ENCODE data around the gene ODF4. TPM values are rescaled to one million over a fixed set of nuclear protein-coding genes. Genes with fewer than 3 reads are reported as not detected.

ODF4 gene
- total and polyA plus RNA-seq, 10 of the 15 experiments (the other 5 are each of a cell fraction or from before 2014, with no cell fraction given): not detected

GRCh38 chr17:8359769-8360168, 20.1 kb downstream of the ODF4 start:
- ChIA-PET POLR2A (interaction anchor here (0.5 kb wide), 1 partner anchor 1354 kb away, joined by 7 read pairs; no protein-coding TSS in a partner anchor), SMC1A (ENCODE audit: uncharacterized antibody, unreplicated experiment) (interaction anchor here (0.5 kb wide), 1 partner anchor 178 kb away, joined by 3 read pairs; no protein-coding TSS in a partner anchor), RAD21 (ENCODE audit: unreplicated experiment) (no interaction called here), CTCF (no interaction called here)
- no TSS peak for BruUV-seq (replicated peaks)
- Histone ChIP-seq H3K27me3 (replicated peaks in 1 of 2; ENCODE audit: control insufficient read depth in 2 of 2, insufficient read depth in 2 of 2, low read length in 1 of 2) (no peaks in the 10 kb centered on the region), H3K9me3 (replicated peaks; ENCODE audit: control insufficient read depth, insufficient read depth, low read length) (no peaks in the 10 kb centered on the region), H3K36me3 (ENCODE audit: control insufficient read depth in 2 of 2, insufficient read depth in 2 of 2, low read length in 1 of 2) (no peaks in the 10 kb centered on the region), H3K9ac (ENCODE audit: control insufficient read depth, insufficient read depth, low read length) (no peak overlapping the region), H3K4me1 (ENCODE audit: control insufficient read depth, insufficient read depth, low read length) (no peaks in the 10 kb centered on the region), H3K79me2 (ENCODE audit: control insufficient read depth, insufficient read depth, low read length) (no peaks in the 10 kb centered on the region), H3K27ac (ENCODE audit: control insufficient read depth, insufficient read depth) (no peak overlapping the region), H3K4me3 (no peak overlapping the region), H4K20me1 (ENCODE audit: control insufficient read depth, insufficient read depth) (no peaks in the 10 kb centered on the region), H2AFZ (ENCODE audit: control insufficient read depth, low read depth, low read length) (no peak overlapping the region), H3K4me2 (ENCODE audit: control insufficient read depth, insufficient read depth) (no peak overlapping the region)
- FAIRE-seq (no peak), ATAC-seq (no peak), DNase-seq (ENCODE audit: low read depth, low spot score) (no peak)
- intact Hi-C loops (cut with micrococcal nuclease; ENCODE audit: unreplicated experiment) (no loop called here), in situ Hi-C loops (cut with MboI) (no loop called here)
- TF ChIP-seq CHD1 (IDR thresholded peaks at IDR 0.05; ENCODE audit: low read depth, low read length) (no peak), ZNF687 (IDR thresholded peaks at IDR 0.05) (no peak), TCF12 (IDR thresholded peaks at IDR 0.05; ENCODE audit: low read depth, low read length) (no peak), HSF1 (IDR thresholded peaks at IDR 0.05; ENCODE audit: low read depth, low read length) (no peak), RB1 (IDR thresholded peaks at IDR 0.05; ENCODE audit: borderline replicate concordance) (no peak), E4F1 (IDR thresholded peaks at IDR 0.05; ENCODE audit: borderline replicate concordance, partially characterized antibody) (no peak), YBX1 (IDR thresholded peaks at IDR 0.05) (no peak), STAT3 (IDR thresholded peaks at IDR 0.05; ENCODE audit: low read depth, low read length) (no peak), NKRF (conservative IDR thresholded peaks at IDR 0.05) (no peak), BRCA1 (IDR thresholded peaks at IDR 0.05; ENCODE audit: low read depth, low read length) (no peak), ZNF207 (IDR thresholded peaks at IDR 0.05; ENCODE audit: borderline replicate concordance) (no peak), ZNF384 (IDR thresholded peaks at IDR 0.05; ENCODE audit: borderline replicate concordance, low read depth, low read length) (no peak)
- WGBS (ENCODE audit: insufficient coverage, insufficient replicate concordance, low lambda C conversion rate, missing lambda C conversion rate): 80% methylated on average over 5 of the region's 5 CpGs
